Esophagus muscularis mucosa (tissue), 3 donors: ENCODE data around the gene KMT2A.

ENCODE experiments used
- POLR2A ChIP-seq: fragments of 450-650 bp; IDR thresholded peaks from one replicate; pipeline ENCODE4 v1.6.1; 2017; ENCODE audit warnings: antibody characterized with exemption, moderate library complexity, mild to moderate bottlenecking, low read depth
- TF ChIP-seq, protein P1 (sequence below), 3 experiments: fragments of 200-600 bp in 2 of 3; fragments of 450-650 bp in 1 of 3; sonication (generic) in 2 of 3; IDR thresholded peaks; one replicate each; pipeline ENCODE4 v1.5.1; 2017 to 2019; ENCODE audit warnings: antibody characterized with exemption in 3 of 3, mild to moderate bottlenecking in 2 of 3, moderate library complexity in 1 of 3

DNA sequence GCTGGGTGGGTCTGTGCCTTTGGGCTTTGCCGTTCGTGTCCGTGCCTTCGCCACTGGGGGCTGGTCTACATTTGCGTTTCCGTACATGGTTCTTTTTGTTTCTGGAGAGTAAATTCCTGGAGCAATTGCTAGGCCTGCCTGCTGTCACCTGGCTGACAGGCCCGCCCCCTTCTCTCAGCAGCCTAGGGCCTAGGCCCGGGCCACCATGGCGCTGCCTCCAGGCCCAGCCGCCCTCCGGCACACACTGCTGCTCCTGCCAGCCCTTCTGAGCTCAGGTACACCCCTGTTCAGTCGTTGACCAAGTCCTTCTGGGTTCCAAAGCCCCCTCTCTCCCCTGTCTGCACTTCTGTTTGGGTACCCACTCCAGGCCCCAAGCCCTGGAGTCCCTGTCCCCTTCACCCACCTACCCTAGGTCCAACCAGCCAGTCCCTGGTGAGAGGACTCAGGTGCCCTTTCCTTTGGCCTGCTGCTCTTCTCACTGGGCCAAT, 95.3 kb downstream of the KMT2A start:
- TF ChIP-seq, protein P1, sequence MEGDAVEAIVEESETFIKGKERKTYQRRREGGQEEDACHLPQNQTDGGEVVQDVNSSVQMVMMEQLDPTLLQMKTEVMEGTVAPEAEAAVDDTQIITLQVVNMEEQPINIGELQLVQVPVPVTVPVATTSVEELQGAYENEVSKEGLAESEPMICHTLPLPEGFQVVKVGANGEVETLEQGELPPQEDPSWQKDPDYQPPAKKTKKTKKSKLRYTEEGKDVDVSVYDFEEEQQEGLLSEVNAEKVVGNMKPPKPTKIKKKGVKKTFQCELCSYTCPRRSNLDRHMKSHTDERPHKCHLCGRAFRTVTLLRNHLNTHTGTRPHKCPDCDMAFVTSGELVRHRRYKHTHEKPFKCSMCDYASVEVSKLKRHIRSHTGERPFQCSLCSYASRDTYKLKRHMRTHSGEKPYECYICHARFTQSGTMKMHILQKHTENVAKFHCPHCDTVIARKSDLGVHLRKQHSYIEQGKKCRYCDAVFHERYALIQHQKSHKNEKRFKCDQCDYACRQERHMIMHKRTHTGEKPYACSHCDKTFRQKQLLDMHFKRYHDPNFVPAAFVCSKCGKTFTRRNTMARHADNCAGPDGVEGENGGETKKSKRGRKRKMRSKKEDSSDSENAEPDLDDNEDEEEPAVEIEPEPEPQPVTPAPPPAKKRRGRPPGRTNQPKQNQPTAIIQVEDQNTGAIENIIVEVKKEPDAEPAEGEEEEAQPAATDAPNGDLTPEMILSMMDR (IDR thresholded peaks at IDR 0.05), result no peak
- no peak for TF ChIP-seq POLR2A
